GM21786 (cell line): Measurements from ENCODE around the gene PBRM1.

Source experiments
- ATAC-seq: cut with Tn5 transposase; IDR thresholded peaks from one replicate; pipeline ENCODE4 v1.9.1; 2021; ENCODE audit not compliant: unreplicated experiment

PBRM1 gene

GRCh38 chr3:52512727-52513126 lies 173.0 kb downstream of the PBRM1 start:
- no peak for ATAC-seq

GRCh38 chr3:52512105-52512504 lies 173.6 kb downstream of the PBRM1 start:
- ATAC-seq = no peak

GRCh38 chr3:52511509-52511908 lies 174.2 kb downstream of the PBRM1 start:
- ATAC-seq = no peak

DNA sequence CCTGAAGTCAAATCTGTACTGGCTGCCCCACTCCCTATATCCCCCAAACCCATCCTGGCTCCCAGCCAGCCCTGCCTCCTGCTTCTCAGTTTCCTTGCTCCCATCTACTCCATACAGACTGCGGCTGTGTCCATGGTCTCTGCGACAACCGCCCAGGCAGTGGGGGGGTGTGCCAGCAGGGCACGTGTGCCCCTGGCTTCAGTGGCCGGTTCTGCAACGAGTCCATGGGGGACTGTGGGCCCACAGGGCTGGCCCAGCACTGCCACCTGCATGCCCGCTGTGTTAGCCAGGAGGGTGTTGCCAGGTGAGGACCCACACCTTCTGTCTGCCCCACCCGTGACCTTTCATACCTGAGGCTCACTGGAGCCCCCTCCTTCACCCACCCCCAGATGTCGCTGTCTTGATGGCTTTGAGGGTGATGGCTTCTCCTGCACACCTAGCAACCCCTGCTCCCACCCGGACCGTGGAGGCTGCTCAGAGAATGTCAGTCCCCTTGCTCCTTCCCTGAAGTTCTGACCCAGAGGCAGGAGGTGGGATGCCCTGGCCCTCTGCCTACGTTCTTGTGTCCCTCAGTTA lies 175.9 kb downstream of the PBRM1 start:
- ATAC-seq = no peak

DNA sequence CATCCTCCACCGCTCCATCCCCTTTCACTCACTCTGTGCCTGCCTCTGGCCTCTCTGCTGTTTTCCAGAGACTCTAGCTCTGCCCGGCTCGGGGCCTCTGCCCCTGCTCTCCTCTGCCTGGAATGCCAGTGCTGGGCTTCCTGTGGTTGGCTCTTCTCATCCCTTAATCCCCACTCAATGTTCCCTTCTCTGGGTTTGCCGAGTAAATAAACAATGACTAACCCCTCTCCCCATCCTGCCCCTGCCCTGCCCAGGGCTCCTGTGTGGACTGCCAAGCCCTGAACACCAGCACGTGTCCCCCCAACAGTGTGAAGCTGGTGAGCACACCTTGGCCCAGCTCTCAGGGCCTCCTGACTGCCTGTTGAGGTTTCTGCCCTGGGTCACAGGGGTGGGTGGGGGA lies 178.4 kb downstream of the PBRM1 start:
- no peak for ATAC-seq

DNA sequence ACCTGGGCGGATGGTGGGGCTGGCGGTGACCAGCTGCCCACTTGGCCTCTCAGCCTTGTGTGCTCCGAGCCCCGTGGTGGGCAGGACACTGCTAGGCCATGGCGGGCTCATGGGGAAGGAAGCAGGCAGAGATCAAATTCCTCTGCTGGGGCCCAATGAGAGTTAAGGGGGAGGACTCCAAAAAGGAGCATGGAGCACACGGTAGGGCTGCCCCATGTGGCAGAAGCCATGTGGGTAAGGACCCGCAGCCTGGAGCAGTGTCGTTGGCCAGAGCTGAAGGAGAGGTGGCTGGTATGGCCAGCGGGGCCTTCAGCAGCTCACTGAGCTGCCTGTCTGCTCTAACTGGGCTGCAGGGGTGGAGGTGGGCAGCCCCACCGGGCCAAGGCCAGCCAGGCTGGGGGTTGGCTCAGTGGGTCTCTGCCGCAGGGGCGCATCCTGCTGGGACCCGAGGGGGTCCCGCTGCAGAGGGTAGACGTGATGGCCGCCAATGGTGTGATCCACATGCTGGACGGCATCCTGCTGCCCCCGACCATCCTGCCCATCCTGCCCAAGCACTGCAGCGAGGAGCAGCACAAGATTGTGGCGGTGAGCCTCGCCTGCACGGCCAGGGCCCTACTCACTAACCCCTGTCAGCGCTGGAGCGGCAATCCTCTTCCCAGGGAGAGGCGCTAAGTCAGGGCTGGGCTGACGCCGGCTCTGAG lies 179.3 kb downstream of the PBRM1 start:
- no peak for ATAC-seq

DNA sequence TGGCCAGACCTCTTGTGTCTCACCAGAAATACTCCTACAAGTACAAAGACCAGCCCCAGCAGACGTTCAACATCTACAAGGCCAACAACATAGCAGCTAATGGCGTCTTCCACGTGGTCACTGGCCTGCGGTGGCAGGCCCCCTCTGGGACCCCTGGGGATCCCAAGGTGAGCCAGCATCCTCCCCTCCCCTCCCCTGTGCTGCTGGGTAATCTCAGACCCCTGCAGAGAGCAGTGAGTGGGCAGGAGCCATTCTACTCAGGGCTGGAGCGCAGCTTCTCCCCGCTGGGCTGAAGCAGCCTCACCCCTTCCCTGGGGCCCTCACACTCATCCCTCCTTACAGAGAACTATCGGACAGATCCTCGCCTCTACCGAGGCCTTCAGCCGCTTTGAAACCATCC lies 180.7 kb downstream of the PBRM1 start:
- no peak for ATAC-seq

DNA sequence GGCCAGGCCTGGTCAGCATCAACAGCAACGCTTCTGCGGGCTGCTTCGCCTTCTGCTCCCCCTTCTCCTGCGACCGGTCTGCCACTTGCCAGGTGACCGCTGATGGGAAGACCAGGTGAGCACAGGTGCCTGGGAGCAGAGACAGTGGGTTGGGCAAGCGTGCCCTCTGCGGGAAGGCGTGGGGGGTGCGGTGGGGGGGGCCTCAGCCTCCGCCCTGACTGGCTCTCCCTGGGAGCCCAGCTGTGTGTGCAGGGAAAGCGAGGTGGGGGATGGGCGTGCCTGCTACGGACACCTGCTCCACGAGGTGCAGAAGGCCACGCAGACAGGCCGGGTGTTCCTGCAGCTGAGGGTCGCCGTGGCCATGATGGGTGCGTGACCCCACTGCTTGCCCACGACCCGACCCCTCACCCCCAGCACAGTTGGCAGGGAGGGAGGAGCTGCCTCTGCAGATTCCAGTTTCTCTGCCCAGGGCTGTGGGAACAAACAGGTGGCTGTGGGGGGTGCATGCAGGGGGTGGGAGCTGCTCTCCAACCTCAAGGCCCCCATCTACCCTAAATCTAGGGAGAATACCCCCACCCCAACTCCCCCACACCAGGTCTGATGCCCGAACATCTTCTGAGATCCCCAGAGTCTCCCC lies 181.8 kb downstream of the PBRM1 start:
- no peak for ATAC-seq

DNA sequence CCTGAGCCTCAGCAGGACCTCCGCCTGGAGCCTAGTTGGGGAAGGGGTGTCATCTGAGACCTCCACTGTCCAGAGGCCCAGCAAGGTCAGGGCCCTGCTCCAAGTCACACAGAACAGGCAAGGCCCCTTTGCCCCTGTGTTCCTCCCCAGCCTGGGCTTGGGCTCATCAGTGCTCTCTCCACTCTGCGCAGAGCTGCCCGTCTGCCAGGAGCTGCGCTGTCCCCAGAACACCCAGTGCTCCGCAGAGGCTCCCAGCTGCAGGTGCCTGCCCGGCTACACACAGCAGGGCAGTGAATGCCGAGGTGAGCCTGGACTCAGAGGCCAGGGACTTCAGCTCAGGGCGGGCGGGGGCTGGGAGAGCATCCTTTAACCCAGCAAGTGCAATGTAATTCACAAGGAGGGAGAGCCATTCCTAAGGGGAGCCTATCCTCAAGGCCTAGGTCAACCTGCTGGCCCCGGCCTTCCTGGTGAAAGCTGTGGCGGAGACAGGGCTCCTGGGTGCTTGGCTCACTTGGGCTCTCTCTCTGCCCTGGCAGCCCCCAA lies 182.8 kb downstream of the PBRM1 start:
- no peak for ATAC-seq

GRCh38 chr3:52502001-52502400 lies 183.7 kb downstream of the PBRM1 start:
- no peak for ATAC-seq

- no peak for ATAC-seq
Observed at GRCh38 chr3:52501046-52501445, 184.7 kb downstream of the PBRM1 start.

DNA sequence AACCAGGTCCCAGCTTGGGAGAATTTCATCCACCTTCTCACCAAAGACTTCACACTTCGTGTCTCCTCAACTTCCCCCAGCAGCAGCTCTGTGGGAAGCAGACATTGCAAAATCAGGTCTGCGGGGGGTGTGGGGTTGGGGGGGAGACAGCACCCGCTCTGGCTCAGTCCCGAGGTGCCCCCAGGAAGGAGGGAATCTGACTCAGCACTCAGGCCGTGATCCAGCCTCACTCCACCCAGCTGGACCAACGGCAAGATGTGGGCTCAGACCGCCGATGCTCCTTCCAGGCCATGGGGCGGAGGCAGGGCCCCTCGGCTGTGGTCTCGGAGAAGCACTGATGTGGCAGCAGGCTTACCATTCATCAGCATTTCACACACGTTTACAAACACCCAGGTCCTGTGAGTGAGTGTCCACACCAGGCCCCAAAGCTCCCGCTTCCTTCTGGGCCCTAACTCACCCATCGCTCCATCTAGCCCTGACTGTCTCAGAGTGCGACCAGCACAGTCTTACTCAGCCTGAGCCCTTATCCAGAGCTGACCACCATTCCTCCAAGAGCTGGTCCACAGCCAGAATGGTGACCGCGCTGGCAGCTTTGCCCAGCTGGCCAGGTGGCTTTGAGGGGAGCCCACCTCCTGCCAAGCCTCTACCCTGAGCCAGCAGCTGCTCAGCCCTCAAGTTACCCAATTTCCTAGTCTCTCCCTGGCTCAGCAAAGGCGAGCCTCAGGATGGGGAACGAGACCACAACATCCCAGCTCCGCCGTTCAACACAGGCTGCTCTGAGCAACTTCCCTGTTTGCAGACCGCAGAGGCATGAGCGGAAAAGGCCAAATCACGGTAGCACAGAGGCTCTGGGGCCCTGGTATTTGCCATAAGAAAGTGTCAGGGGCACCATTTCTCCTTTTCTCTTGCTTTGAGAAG lies 187.3 kb downstream of the PBRM1 start:
- ATAC-seq = no peak

GRCh38 chr3:52495777-52496602 lies 189.7 kb downstream of the PBRM1 start:
- ATAC-seq = no peak
